Middle frontal gyrus (tissue), 1 donor: ENCODE results near the gene MYO7B.

Source experiments
- DNase-seq: peaks from one replicate; pipeline ENCODE4 v3.0.0-alpha.2; 2015; ENCODE audit warnings: low spot score; ENCODE audit errors: extremely low spot score

The MYO7B gene

DNA sequence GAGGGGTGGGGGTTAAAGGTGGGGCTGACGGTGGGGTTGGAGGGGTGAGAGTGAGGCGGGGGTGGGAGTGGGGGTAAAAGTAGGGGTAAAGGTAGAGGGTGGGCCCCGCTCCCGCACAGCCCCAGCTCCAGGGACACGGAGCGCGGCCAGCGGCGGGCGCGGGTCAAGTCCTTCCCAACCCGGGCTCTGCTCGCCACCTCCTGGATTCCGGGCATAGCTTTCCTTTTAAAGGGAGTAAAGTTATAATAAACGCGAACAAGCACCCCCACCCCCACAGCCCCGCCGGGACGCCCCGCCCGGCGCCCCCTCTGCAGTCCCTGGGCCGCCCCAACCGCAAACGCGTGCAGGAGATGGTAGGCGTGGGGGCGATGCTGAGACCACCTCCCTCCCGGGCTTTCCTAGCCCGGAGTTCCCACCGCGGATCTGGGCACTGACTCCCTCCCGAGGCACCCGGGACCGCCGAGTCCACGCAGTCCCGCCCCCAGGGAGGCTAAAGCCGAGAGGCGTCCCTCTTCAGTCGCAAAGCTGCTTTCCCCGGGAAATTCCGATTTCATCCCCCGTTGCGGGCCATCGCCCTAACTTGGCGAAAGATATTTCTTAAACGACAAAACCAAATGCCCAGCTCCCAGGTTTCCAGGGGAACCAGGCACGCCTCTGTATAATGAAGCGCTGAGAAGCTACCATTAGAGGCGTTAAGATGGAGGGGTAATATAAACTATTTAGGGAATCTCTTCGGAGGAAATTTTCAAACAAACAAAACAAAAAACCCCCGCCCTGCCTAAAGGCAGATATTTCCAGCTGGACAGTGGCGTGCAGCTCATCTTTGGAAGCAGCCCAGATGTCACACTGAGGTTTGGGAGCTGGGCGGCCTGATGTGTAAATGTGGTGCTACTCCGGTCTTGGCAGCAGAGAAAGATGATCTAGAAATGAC lies 140.1 kb downstream of the MYO7B start, which contains the start of gene LIMS2:
Gene LIMS2 (minus strand): TSS at position 200 of the 931 bp plus-strand sequence. CDS start 506 bp downstream, outside the sequence.
- no peak for DNase-seq

DNA sequence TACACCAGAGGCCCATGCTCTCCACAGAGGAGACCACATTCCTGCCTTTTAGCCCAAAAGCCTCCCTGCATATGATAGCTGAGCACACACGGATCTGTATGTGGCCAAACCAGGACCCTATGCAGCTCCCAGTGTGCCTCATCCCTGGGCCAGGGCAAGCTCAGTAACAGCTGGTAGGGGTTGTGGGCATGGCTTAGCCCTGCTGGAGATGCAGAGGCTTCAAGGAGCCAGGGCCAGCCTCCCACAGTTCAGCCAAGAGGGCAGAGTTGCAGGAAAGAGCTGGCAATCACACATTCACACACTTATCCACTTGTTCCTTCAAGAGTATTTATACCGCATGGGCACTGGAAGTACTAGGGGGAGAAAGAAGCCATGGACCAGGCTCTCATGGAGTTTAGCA lies 141.4 kb downstream of the MYO7B start:
- DNase-seq = no peak

DNA sequence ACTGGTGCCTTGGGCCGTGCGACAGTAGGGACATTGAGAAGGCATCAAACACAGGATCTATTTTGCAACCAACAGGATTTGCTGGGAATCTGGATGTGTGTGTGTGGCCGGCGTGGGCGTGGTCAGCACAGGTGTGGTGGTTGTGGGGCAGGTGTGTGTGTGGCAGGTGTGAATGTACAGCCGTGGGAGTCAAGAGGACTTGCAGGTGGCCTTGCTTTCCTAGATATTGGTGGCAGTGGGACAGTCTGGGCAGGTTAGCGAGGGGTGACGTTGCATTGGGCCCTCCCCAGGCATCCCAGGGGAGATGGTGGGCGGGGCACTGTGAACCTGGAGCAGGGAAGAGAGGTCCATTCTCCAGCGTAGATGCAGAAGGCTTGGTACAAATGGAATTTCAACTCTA lies 143.0 kb downstream of the MYO7B start:
- DNase-seq = no peak

DNA sequence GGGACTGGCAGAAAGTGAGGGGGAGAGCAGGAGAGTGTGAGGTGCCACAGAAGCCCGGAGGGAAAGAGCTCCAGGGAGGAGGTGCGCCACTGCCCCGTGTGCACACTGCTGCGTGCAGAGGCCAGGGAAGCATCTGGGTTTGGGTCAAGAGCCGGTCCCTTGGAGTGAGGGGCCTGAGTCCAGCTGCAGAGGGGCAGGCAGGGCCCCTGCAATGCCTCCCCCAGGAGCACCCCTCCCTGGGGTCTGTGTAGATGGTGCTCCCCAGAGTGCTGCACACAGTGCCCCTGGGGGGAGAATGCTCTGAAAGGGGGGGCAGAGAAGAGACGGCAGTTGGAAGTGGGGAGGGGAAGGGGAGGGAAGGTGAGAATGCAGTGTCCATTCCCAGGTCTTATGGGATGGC lies 143.5 kb downstream of the MYO7B start:
- no peak for DNase-seq

DNA sequence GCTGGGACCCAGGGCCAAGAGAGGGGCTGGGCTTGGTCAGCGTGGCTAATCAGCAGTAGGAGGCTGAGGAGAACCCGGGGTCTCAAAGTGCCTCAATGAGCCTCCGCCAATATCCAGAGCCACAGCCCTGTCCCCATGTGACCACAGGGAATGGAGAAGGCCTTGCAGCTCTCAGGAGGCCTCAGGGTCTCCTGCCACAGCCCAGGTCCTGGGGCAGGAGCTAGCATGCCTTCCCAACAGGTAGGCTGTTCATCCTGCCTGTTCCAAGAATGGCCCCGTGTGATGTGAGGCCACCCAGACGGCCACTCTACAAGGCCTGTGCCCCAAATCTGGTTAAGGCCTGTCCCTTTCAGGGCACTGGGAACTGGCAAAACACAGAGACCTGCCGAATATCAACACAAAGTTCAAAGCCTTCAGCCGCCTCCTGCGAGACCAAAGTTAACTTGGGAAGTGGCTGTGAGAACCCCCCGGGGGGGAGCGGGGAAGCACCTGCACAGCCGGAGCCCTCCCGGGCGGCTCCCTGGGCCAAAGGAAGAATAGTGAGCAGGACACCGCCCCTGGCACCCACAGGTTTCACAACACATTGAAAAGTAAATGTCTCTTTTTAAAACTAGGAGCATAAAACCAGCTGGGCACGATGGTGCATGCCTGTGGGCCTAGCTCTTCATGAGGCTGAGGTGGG lies 144.3 kb downstream of the MYO7B start:
- DNase-seq = no peak

DNA sequence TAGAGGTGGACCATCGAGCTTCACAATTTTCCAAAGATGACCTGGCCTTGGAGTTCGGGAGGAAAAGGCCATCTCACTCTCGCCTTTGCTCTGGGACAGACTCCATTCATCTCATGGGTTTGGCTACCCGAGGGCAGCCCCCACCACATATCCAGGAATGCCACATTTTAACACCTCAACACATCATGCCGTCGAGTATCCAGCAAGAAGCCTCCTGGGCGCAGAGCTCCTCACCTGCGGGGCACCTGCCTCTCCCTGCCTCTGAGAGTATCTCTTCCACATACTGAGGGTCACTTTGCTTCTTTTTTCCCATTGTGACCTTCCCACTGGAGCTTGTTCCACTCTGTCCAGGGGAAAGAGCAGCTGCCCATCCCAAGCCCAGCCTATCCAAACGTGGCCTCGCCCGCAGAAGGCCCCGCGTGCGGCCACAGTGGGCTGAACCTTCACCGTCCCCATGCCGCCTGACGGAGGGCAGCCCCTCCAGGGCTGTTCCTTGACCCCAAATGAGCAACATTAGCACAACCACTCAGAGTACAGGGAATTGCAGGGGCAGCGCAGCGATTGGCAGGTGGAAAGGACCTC lies 145.3 kb downstream of the MYO7B start:
- DNase-seq = no peak

DNA sequence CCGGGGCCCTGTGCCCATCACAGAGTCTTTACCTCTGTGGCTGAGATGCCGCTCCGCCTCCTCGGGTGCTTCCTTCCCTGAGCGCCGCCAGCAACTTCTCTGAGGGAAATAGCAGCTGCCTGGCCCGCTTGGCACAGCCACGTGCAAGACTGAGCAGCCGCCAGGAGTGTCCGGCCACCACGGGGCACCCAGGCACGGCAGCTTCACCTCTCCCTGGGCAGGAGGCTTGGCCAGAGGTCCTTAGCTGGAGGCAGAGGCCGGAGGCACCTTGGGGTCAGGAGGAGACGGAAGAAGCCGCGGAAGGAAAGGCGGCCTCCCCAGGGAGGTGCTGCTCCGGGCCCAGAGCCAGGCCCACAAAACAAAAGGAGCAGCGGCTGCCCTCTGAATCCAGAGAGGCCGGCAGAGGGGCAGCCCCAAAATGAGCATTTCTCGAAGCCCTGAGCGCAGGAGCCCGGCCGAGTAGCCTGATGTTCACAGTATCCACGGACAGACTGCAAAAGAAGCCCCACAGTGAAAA lies 145.9 kb downstream of the MYO7B start:
- DNase-seq = no peak

DNA sequence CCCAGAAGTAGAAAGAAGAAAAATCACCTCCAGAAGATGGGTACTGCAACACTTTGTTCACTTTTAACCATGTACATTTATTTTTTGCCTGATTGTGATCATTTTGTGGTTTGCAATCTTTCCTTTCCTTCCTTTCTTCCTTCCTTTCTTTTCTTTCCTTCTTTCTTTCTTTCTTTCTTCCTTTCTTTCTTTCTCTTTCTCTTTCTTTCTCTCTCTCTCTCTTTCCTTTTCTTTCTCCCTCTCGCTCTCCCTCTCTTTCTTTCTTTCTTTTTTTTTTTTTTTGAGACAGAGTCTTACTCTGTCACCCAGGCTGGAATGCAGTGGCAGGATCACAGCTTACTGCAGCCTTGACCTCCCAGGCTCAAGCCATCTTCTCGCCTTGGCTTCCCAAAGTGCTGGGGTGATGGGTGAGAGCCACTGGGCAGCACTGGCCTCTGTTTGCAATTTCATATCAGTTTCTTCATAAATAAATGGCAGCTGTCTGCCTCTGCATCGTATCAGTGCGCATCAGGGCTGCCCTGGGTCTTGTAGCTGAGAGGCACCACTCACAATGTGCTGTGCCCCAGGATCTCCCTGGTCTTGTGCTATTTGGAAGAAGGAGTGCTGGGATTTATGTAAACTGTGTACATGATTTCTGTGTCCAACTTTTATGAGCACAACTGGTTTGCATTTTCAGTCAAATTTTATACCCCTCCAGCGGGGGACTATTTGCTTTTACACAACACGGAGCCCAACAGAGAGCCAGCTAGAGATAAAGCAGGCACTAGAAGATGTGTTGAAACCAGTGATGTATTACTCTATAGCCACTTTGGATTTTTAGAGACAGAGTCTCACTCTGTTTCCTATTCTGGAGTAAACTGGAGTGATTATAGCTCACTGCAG lies 146.7 kb downstream of the MYO7B start:
- no peak for DNase-seq

DNA sequence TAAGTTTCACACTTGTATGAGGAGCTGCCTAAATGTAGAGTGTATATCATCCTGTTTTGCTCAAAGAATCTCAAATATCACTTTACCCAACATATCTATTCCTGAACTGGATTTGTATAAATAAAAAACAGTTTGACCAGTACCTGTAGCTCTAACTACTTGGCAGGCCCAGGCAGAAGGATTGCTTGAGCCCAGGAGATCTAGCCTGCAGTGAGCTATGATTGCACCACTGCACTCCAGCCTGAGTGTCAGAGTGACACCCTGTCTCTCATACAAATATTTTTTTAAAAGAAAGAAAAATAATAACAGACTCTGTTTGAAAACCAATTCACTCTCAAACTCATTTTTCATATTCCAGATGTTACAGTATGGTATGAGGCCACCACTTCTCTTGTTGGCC lies 147.6 kb downstream of the MYO7B start:
- no peak for DNase-seq

DNA sequence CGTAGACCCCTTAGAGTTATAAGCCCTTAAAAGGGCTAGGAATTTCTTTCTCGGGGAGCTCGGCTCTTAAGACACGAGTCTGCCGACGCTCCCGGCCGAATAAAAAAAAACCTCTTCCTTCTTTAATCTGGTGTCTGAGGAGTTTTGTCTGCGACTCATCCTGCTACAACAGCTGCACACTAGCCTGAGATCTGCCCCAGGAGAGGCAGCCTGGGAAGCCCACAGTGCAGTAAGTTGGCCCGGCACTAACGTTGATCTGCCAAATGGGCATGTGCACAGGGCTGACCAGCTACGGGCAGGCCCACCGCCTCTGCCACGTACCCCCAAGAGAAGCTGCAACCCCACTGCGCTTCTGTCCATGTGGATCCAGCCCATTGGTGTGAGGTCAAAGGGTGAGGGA lies 148.3 kb downstream of the MYO7B start:
- no peak for DNase-seq

DNA sequence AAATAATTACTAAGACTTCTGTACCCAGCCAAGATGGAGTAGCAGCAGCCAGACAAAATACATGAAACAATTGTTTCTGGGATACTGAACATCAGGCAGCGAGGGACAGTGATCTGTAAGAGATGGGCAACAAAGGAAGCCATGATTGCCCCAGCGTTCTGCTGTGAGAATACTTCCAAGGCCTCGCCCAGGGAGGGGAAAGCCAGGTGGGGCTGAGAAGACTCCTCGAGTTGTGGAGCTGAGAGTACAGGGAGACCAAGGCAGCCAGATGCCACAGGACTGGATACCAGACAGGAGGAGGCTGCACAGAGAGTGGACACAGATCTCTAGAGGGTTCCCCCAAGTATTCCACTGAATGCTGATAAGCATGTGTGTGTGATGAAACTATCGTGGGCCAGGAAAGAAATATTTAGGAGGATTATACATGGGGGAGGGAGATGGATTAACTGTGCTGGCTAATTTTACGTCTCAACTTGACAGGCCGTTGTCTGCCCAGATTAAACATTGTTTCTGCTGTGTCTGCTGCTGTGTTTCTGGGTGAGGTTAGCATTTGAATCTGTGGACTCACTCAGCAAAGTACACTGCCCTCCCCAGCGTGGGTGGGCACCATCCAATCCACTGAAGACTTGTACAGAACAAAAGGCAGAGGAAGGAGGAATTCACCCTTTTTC lies 150.1 kb downstream of the MYO7B start:
- no peak for DNase-seq
